Measurements from ENCODE around the gene EPHB1. TPM values are rescaled to one million over a fixed set of nuclear protein-coding genes. Genes with fewer than 3 reads are reported as not detected.

EPHB1 gene
- polyA plus RNA-seq, 1 experiment, result 0.50 TPM

DNA sequence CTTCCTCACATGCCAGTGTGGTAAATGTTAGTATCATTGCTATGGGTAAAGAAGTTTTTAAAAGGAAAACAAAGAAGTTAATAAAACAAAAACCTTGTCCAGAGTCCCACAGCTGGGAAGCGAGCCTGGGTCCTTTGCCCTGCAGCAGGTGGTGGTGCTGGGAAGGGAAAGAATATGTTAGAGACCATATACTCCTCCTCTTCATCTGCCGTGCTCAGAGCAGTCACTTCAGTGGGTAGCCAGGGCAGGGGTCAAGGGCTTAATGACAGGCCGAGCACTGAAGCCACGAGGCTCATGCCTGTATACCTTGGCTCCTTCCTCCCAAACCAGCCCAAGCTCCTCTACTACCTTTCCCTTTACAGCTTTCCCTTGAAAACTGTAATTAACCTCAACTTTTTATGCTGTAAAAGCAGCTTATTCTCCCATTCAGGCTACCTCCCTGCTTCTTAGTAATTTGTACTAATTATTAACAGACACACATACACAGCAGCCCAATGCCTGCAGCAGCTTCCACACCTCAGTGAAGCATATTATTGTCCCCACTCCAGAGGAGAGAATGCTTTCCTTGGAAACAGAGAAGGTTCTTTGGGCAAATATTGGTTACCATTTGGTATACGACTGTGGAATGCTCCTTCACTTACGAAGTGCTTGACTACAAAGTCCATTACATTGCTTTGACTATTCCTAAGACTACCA, 362.1 kb downstream of the EPHB1 start:
- DNase-seq (ENCODE audit: low read depth), result no peak
- ChIA-PET CTCF (no interaction called here), POLR2A (no interaction called here)
- Histone ChIP-seq H3K4me3 (ENCODE audit: low read depth, low read length) (no peak overlapping the region), H3K36me3 (ENCODE audit: control insufficient read depth, insufficient read depth, low read length) (no peaks in the 10 kb centered on the region), H3K27me3 (ENCODE audit: control insufficient read depth, insufficient read depth, low read length) (no peaks in the 10 kb centered on the region)
- no peak for TF ChIP-seq CTCF (IDR thresholded peaks at IDR 0.05; ENCODE audit: insufficient read depth, low read depth, low read length)

DNA sequence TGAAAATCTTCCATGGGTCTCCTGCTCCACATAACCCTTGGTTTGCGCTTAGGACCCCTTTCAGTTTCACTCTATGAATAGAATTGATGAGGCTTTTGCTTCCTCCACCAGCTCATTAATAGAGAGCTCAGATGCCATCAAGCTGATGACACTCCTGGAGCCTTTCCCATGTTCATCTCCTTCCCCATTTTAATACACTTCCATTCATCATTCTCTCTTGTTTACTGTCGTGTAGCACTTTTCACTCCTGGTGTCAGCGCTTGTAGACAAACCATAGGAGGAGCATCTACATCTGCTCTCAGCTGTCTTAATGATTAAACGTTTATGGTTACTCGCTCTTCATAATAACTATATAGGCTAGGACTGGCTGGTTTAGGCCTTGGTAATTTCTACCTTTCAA, 363.5 kb downstream of the EPHB1 start:
- Histone ChIP-seq H3K27me3 (ENCODE audit: control insufficient read depth, insufficient read depth, low read length) (no peaks in the 10 kb centered on the region), H3K4me3 (ENCODE audit: low read depth, low read length) (no peak overlapping the region), H3K36me3 (ENCODE audit: control insufficient read depth, insufficient read depth, low read length) (no peaks in the 10 kb centered on the region)
- CTCF ChIA-PET, result no interaction called here
- POLR2A ChIA-PET, result no interaction called here
- no peak for TF ChIP-seq CTCF (IDR thresholded peaks at IDR 0.05; ENCODE audit: insufficient read depth, low read depth, low read length)
- no peak for DNase-seq (ENCODE audit: low read depth)

DNA sequence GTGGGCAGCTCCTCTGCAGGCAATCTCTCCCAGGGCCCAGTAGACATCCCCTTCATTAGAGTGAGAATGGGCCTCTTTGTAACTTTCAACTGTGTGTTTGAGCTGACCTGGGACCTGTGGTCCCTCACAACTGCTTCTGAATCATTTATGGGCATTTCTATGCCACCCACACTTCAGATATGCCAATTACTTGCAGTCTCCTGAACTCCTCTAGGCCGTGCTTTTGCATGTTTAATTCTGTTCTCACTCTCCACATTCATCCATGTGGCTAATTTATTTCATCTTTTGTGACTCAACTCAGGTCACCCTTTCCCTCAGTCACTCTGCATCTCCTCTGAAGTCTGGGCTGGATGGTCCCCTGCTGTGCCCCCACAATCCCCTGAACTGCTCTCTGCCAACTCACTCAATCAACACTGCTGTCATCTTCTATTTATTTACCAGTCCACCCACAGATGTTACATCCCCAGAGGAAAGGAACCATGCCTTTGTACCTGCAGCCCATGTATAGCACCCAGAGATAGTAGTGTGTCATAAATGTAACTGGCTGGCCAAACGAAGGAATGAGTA, 364.7 kb downstream of the EPHB1 start:
- ChIA-PET CTCF (no interaction called here), POLR2A (no interaction called here)
- Histone ChIP-seq H3K27me3 (ENCODE audit: control insufficient read depth, insufficient read depth, low read length) (no peaks in the 10 kb centered on the region), H3K36me3 (ENCODE audit: control insufficient read depth, insufficient read depth, low read length) (no peaks in the 10 kb centered on the region), H3K4me3 (ENCODE audit: low read depth, low read length) (no peak overlapping the region)
- TF ChIP-seq CTCF (IDR thresholded peaks at IDR 0.05; ENCODE audit: insufficient read depth, low read depth, low read length), result no peak
- DNase-seq (ENCODE audit: low read depth), result no peak

DNA sequence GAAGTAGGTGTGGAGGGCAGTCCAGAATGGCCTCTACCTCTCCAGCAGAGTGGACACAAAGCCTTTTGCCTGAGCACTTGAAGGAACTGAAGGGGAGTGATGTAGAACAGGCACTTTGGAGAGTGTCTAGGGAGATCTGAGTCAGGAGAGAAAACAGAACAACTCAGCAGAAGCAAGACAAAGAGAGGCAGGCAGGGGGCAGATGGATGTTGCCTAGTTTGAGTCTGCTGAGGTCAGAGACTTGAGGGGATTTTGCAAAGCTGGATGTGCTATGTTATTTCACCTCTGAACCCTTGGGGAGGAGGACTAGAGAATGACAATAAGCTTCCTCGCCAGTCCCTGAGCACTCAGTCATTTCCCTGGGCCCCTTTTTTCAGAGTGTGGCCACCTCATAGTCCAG, 366.4 kb downstream of the EPHB1 start:
- no peak for DNase-seq (ENCODE audit: low read depth)
- CTCF ChIA-PET, result no interaction called here
- H3K4me3 ChIP-seq (ENCODE audit: low read depth, low read length), result no peak overlapping the region
- TF ChIP-seq CTCF (IDR thresholded peaks at IDR 0.05; ENCODE audit: insufficient read depth, low read depth, low read length), result no peak
- no peaks in the 10 kb centered on the region for H3K36me3 ChIP-seq (ENCODE audit: control insufficient read depth, insufficient read depth, low read length)
- no peaks in the 10 kb centered on the region for H3K27me3 ChIP-seq (ENCODE audit: control insufficient read depth, insufficient read depth, low read length)
- POLR2A ChIA-PET, result no interaction called here

GRCh38 chr3:135163701-135164100, 368.6 kb downstream of the EPHB1 start:
- no peak for DNase-seq (ENCODE audit: low read depth)
- no peaks in the 10 kb centered on the region for H3K27me3 ChIP-seq (ENCODE audit: control insufficient read depth, insufficient read depth, low read length)
- TF ChIP-seq CTCF (IDR thresholded peaks at IDR 0.05; ENCODE audit: insufficient read depth, low read depth, low read length), result no peak
- ChIA-PET POLR2A (no interaction called here), CTCF (no interaction called here)
- H3K4me3 ChIP-seq (ENCODE audit: low read depth, low read length), result no peak overlapping the region
- H3K36me3 ChIP-seq (ENCODE audit: control insufficient read depth, insufficient read depth, low read length), result no peaks in the 10 kb centered on the region

All from BJ (cell line).